GM06990 (cell line): ENCODE data around the gene TRPM3.

Experiments
- DNase-seq: peaks from one replicate; pipeline ENCODE4 v3.0.0-alpha.2; 2011; ENCODE audit not compliant: insufficient read length; ENCODE audit errors: extremely low read depth
- H3K27me3 ChIP-seq: replicated peaks from 2 replicates; pipeline ENCODE4 v1.6.0; 2011; ENCODE audit warnings: low read length; ENCODE audit not compliant: control insufficient read depth, insufficient read depth
- H3K36me3 ChIP-seq: 2 replicates; pipeline ENCODE4 v1.5.1; 2011; ENCODE audit warnings: low read length; ENCODE audit not compliant: control insufficient read depth, insufficient read depth
- H3K4me3 ChIP-seq: replicated peaks from 2 replicates; pipeline ENCODE4 v1.5.1; 2011; ENCODE audit warnings: low read depth, mild to moderate bottlenecking, control low read depth, low read length
- CTCF ChIP-seq: IDR thresholded peaks from 2 replicates; pipeline ENCODE4 v1.5.1; 2011; ENCODE audit warnings: low read length, control low read depth, mild to moderate bottlenecking, inconsistent platforms; ENCODE audit not compliant: insufficient read depth, poor library complexity, severe bottlenecking

Gene TRPM3

DNA sequence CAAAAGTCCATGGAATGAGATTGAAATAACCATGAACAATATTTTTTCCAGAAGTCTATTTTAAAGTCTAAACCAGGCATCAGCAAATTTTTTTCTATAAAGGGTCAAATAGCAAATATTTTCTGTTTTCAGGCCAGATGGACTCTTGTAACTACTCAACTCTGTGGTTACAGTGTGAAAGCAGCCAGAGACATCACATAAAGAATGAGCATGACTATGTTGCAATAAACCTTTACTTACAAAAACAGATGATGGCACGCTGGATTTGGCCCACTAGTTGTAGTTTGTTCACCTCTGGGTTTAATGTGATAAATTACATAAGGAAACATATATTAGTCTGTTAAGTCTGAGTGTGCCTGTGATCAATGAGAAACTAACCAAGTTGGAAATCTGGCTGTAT lies 319.2 kb downstream of the TRPM3 start:
- H3K4me3 ChIP-seq: no peak overlapping the region
- no peaks in the 10 kb centered on the region for H3K27me3 ChIP-seq
- no peak for TF ChIP-seq CTCF
- no peak for DNase-seq
- H3K36me3 ChIP-seq: no peaks in the 10 kb centered on the region

DNA sequence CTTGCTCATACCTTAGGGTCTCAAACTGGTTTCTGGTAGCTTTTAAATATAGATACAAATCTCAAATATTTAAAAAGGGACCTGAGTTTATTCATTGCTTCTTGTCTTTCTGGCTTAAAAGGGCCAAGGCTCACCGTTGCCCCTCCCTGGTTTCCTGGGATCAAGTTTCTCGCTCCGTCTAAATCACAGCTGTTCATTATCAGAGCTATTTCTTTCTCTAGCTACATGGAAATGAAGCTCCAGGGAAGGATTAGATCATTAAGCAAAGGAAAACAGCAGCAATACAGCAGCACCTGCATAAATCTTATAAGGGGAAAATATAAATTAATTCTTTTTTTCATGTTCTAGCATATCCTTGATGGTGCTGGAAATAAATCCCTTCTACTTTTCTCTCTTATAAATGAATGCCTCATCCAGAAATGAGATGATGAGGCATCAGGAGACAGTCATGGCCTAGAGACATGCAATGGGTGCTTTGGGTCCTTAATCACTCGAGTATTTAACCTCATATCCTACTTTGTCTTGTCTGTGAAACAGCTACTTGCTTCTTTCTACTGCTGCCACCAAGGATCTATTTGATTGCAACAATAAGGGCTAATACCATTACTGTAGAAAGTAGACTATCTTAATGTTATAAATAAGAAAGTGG lies 320.1 kb downstream of the TRPM3 start:
- TF ChIP-seq CTCF: no peak
- H3K4me3 ChIP-seq: no peak overlapping the region
- H3K27me3 ChIP-seq: no peaks in the 10 kb centered on the region
- no peaks in the 10 kb centered on the region for H3K36me3 ChIP-seq
- DNase-seq: no peak

GRCh38 chr9:70798018-70798417 lies 323.4 kb downstream of the TRPM3 start:
- no peaks in the 10 kb centered on the region for H3K36me3 ChIP-seq
- H3K27me3 ChIP-seq: no peaks in the 10 kb centered on the region
- no peak for DNase-seq
- TF ChIP-seq CTCF: no peak
- H3K4me3 ChIP-seq: no peak overlapping the region

- no peak overlapping the region for H3K4me3 ChIP-seq
- H3K27me3 ChIP-seq: no peaks in the 10 kb centered on the region
- no peak for DNase-seq
- H3K36me3 ChIP-seq: no peaks in the 10 kb centered on the region
- no peak for TF ChIP-seq CTCF
Measured at GRCh38 chr9:70795841-70796240, 325.6 kb downstream of the TRPM3 start.

GRCh38 chr9:70792796-70793195 lies 328.6 kb downstream of the TRPM3 start:
- TF ChIP-seq CTCF: no peak
- Histone ChIP-seq H3K36me3 (no peaks in the 10 kb centered on the region), H3K4me3 (no peak overlapping the region), H3K27me3 (no peaks in the 10 kb centered on the region)
- DNase-seq: no peak

GRCh38 chr9:70791936-70792335 lies 329.5 kb downstream of the TRPM3 start:
- Histone ChIP-seq H3K4me3 (no peak overlapping the region), H3K27me3 (no peaks in the 10 kb centered on the region), H3K36me3 (no peaks in the 10 kb centered on the region)
- TF ChIP-seq CTCF: no peak
- no peak for DNase-seq
